Activated CD8-positive, alpha-beta memory T cell treated with anti-CD3 and anti-CD28 coated beads, Interleukin-2, amount 50 U/mL, for 24 hours (primary cell): ENCODE measurements around the gene SIT1.
"Not testable (repeated sequence)": the region's sequence is repeated elsewhere in the genome, so short reads cannot be mapped to it uniquely, and the experiment has no call there.

Experiments used
- DNase-seq: peaks from one replicate; pipeline ENCODE4 v3.0.0-alpha.2; 2020; ENCODE audit errors: extremely low read depth

The SIT1 gene

GRCh38 chr9:35660966-35661415 is 10.3 kb upstream of the SIT1 start:
- DNase-seq, result no peak

GRCh38 chr9:35659340-35659739 is 8.6 kb upstream of the SIT1 start:
- no peak for DNase-seq

GRCh38 chr9:35658968-35659220 is 8.2 kb upstream of the SIT1 start:
- DNase-seq, result no peak

GRCh38 chr9:35658137-35658967 is 7.6 kb upstream of the SIT1 start, which contains the start of gene CCDC107:
CCDC107 (plus strand) TSS chr9:35658292; CDS start chr9:35658380, 88 bp downstream.
- DNase-seq, result peak; percentile 55

DNA sequence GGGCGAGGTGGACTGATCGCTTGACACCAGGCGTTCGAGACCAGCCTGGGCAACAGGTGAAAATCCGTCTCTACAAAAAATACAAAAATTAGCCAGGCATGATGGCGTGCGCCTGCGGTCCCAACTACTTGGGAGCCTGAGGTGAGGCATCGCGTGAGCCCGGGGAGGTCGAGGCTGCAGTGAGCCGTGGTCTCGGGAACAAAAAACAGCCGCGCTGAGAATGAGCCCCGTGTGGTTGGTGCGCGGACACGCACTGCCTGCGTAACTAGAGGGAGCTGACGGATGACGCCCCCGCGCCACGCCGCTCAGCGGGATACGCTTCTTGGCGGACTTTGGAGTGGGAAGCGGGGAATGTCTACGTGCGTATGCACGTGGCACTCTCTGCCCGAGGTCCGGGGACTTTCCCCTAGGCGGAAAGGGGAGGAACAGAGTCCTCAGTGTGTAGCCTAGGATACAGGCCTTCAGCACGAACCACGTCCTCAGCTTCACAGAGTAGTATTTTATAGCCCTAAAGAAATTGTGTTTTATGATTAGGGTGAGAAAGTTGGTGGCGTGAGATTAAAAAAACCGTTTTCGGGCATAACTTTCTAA is 6.9 kb upstream of the SIT1 start, which contains the start of gene RMRP:
RMRP (minus strand) TSS at position 474 of the 591 bp plus-strand sequence.
- peak; percentile 87 for DNase-seq

GRCh38 chr9:35656831-35657545 is 6.3 kb upstream of the SIT1 start:
- DNase-seq, result no peak

DNA sequence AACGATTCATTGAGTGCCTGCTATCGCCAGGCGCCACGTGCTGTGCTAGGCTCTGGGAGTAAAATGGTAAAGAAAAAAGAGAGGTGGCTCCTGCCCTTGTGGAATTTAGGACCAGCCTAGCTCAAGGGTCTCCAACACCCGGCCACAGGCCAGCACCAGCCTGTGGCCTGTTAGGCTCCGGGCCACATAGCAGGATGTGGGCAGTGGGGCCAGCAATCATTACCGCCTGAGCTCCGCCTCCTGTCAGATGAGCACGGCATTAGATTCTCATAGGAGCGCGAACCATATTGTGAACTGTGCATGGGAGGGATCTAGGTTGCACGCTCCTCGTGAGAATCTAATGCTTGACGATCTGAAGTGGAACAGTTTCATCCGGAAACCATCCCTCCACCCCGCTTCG is 5.6 kb upstream of the SIT1 start:
- no peak for DNase-seq

DNA sequence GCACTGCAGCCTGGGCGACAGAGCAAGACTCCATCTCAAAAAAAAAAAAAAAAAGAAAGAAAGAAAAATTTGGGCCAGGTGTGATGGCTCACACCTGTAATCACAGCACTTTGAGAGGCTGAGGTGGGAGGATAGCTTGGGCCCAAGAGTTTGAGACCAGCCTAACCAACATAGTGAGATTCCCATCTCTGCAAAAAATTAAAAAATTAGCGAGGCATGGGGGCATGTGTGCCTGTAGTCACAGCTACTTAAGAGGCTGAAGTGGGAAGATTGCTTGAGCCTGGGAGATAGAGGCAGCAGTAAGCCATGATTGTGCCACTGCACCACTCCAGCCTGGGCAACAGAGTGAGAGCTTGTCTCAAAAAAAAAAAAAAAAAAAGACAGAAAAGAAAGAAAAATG is 2.9 kb upstream of the SIT1 start:
- DNase-seq, result no peak

DNA sequence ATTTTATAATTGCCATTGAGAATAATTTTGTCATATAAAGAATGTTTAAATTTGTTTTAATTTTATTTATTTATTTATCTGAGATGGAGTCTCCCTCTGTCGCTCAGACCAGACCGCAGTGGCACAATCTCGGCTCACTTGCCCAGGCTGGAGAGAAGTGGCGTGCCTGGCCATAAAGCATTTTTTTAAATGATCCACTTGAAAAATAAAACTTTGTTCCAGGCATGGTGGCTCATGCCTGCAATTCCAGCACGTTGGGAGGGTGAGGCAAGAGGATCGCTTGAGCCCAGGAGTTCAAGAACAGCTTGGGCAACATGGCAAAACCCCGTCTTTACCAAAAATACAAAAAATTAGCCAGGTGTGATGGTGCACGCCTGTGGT is 2.1 kb upstream of the SIT1 start:
- DNase-seq, result no peak

GRCh38 chr9:35651956-35652828 is 1.5 kb upstream of the SIT1 start:
- no peak for DNase-seq

- no peak for DNase-seq
These were observed 1.0 kb downstream of the SIT1 start for GRCh38 chr9:35649431-35650340.

GRCh38 chr9:35646533-35647265 is 4.0 kb downstream of the SIT1 start:
- peak; percentile 70 for DNase-seq

- DNase-seq, result no peak
These were observed 4.6 kb downstream of the SIT1 start for GRCh38 chr9:35646153-35646532.

GRCh38 chr9:35645736-35646135 is 5.0 kb downstream of the SIT1 start:
- not testable (repeated sequence) for DNase-seq

DNA sequence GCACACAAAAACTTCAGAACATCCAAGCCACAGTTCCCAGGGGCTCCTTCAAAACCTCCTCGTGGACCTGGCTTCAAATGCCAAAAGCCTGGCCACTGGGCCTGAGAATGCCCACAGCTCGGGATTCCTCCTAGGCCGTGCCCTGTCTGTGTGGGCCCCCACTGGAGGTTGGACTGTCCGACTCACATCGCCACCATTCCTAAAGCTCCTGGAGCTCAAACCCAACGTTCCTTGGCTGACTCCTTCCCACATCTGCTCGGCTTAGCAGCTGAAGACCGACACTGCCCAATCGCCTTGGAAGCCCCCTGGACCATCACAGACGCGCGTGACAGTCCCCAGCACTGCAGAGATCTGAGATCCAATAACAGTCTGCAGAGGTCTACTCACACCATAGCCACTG is 7.7 kb downstream of the SIT1 start:
- no peak for DNase-seq

- not testable (repeated sequence) for DNase-seq
These were observed 9.3 kb downstream of the SIT1 start for GRCh38 chr9:35641478-35641877.

DNA sequence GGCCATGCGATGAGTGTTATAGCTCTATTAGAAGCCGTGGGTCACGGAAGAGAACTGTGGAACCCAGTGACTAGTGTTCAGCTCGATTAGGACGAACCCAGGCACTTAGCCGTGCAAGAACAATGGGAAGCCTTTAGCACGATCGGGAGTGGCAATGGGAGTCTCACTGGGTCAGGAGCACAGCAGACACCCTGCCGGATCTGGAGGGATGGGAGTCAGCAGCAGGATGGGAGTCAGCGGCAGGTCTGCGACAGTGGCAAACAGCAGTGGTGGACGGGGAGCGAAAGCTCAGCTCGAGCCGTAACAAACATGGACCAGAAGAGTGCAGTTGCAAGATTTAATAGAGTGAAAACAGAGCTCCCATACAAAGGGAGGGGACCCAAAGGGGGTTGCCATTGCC is 10.3 kb downstream of the SIT1 start:
- DNase-seq, result not testable (repeated sequence)

GRCh38 chr9:35639631-35640030 is 11.1 kb downstream of the SIT1 start:
- DNase-seq, result no peak

DNA sequence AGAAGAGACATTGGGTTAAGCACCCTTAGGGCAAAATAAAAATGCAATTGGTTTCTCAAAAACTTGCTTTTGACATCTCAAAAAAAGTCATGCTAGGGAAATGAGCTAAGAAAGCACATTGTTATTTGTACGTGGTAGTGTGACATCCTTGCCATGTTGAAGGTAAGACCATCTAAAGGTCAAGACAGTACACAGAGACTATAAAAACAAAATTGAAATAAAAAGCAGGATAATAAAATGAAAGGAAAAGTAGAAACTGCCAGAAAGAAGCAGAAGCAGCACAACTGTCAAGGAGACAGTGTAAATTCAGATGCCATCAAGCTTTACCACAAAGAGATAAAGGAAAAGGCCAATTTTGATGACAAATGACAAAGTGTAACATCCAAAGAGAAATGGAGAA is 11.5 kb downstream of the SIT1 start:
- not testable (repeated sequence) for DNase-seq

GRCh38 chr9:35638751-35639150 is 12.0 kb downstream of the SIT1 start:
- DNase-seq, result not testable (repeated sequence)
